Endothelial cell of umbilical vein (primary cell): ENCODE measurements around the gene TMEM167B. TPM values are rescaled to one million over a fixed set of nuclear protein-coding genes. Genes with fewer than 3 reads are reported as not detected.

Source experiments
- BruUV-seq: library from RNA; stranded (reverse); fragments of 400-500 nt; replicated peaks from 2 replicates; lab custom pipeline; 2021; lab: Mats Ljungman, UMichigan
- CTCF ChIA-PET: fragments of 300-600, 350-600 bp; sonication (Branson Sonifier 250); formaldehyde crosslinking; loops from one replicate; lab custom pipeline; 2021; ENCODE audit warnings: antibody characterized with exemption, inconsistent platforms; lab: Charles Lee
- POLR2A ChIA-PET: fragments of 300-600, 350-600 bp; sonication (Branson Sonifier 250); formaldehyde crosslinking; loops from one replicate; lab custom pipeline; 2021; ENCODE audit warnings: antibody characterized with exemption, inconsistent platforms; lab: Charles Lee
- DNase-seq: peaks from one replicate; pipeline ENCODE4 v3.0.0-alpha.2; 2011; ENCODE audit warnings: low read depth, low spot score
- FAIRE-seq: peaks from 2 replicates; lab custom pipeline; 2011; peaks lifted over from hg19 to GRCh38; lab: Jason Lieb, UNC
- H2AFZ ChIP-seq: 2 replicates; pipeline ENCODE4 v1.6.0; 2012; ENCODE audit warnings: low read depth, low read length, control low read depth, inconsistent platforms
- H3K27ac ChIP-seq: 2 replicates; pipeline ENCODE4 v1.5.1; 2011; ENCODE audit warnings: low read depth, mild to moderate bottlenecking, control low read depth, low read length, moderate library complexity; ENCODE audit not compliant: insufficient read depth
- H3K27me3 ChIP-seq, 2 experiments: 2 replicates each; pipeline versions ENCODE4 v1.6.0 to v1.6.1; 2011; ENCODE audit warnings: low read length in 2 of 2, mixed read lengths in 1 of 2; ENCODE audit not compliant: control insufficient read depth in 2 of 2, insufficient read depth in 2 of 2
- H3K36me3 ChIP-seq, 2 experiments: 2 replicates in 1 of 2; 3 replicates in 1 of 2; pipeline ENCODE4 v1.5.1; 2011; ENCODE audit warnings: low read length in 2 of 2, mild to moderate bottlenecking in 1 of 2, moderate library complexity in 1 of 2; ENCODE audit not compliant: control insufficient read depth in 2 of 2, insufficient read depth in 2 of 2; ENCODE audit errors: extremely low read depth in 1 of 2
- H3K4me1 ChIP-seq: 3 replicates; pipeline ENCODE4 v1.5.1; 2011; ENCODE audit warnings: mild to moderate bottlenecking, low read length; ENCODE audit not compliant: control insufficient read depth, insufficient read depth; ENCODE audit errors: extremely low read depth
- H3K4me2 ChIP-seq: 2 replicates; pipeline ENCODE4 v1.6.1; 2011; ENCODE audit warnings: low read length, control low read depth, mixed read lengths; ENCODE audit not compliant: insufficient read depth
- H3K4me3 ChIP-seq, 3 experiments: fragments of 200-600 bp in 1 of 3; sonication (generic), shearing (Covaris generic) in 1 of 3; replicated peaks in 1 of 3; 2 replicates each; pipeline ENCODE4 v1.5.1; 2011 to 2016; ENCODE audit warnings: control low read depth in 3 of 3, low read length in 3 of 3, mild to moderate bottlenecking in 2 of 3, inconsistent platforms in 1 of 3, low read depth in 1 of 3, moderate library complexity in 1 of 3; ENCODE audit not compliant: insufficient read depth in 1 of 3
- H3K79me2 ChIP-seq: 2 replicates; pipeline ENCODE4 v1.6.0; 2012; ENCODE audit warnings: low read length, inconsistent platforms; ENCODE audit not compliant: control insufficient read depth, insufficient read depth
- H3K9ac ChIP-seq: replicated peaks from 2 replicates; pipeline ENCODE3; 2011; ENCODE audit warnings: low read length, control low read depth; ENCODE audit not compliant: insufficient read depth; ENCODE audit errors: extremely low read depth
- H3K9me1 ChIP-seq: replicated peaks from 3 replicates; pipeline ENCODE4 v1.6.0; 2011; ENCODE audit warnings: mild to moderate bottlenecking, low read length; ENCODE audit not compliant: control insufficient read depth, insufficient read depth; ENCODE audit errors: extremely low read depth
- H3K9me3 ChIP-seq: replicated peaks from 2 replicates; pipeline ENCODE4 v1.5.1; 2012; ENCODE audit warnings: low read length, inconsistent platforms; ENCODE audit not compliant: control insufficient read depth, insufficient read depth
- H4K20me1 ChIP-seq: replicated peaks from 2 replicates; pipeline ENCODE3; 2011; ENCODE audit warnings: mild to moderate bottlenecking, low read length; ENCODE audit not compliant: control insufficient read depth, insufficient read depth; ENCODE audit errors: extremely low read depth
- CTCF ChIP-seq, 2 donors: IDR thresholded peaks; 1 replicate in 1 of 2; 2 replicates in 1 of 2; pipeline ENCODE4 v1.5.1; 2011; ENCODE audit warnings: low read length in 2 of 2, mild to moderate bottlenecking in 2 of 2, moderate library complexity in 2 of 2, control low read depth in 1 of 2, inconsistent platforms in 1 of 2, low read depth in 1 of 2; ENCODE audit not compliant: insufficient read depth in 1 of 2; ENCODE audit errors: extremely low read depth in 1 of 2
- EZH2 ChIP-seq: IDR thresholded peaks from 2 replicates; pipeline ENCODE4 v1.6.1; 2012; ENCODE audit warnings: borderline replicate concordance, low read depth, mild to moderate bottlenecking, moderate library complexity, low read length, inconsistent platforms; ENCODE audit not compliant: severe bottlenecking
- FOS ChIP-seq: IDR thresholded peaks from 2 replicates; pipeline ENCODE4 v1.6.1; 2011; ENCODE audit warnings: mild to moderate bottlenecking, low read length, moderate library complexity, borderline replicate concordance; ENCODE audit not compliant: insufficient read depth
- GATA2 ChIP-seq: IDR thresholded peaks from 2 replicates; pipeline ENCODE4 v1.7.0; 2011; ENCODE audit warnings: low read depth, mild to moderate bottlenecking, moderate library complexity, mixed read lengths, low read length; ENCODE audit not compliant: insufficient read length, insufficient read depth
- JUN ChIP-seq: IDR thresholded peaks from 2 replicates; pipeline ENCODE4 v1.6.1; 2011; ENCODE audit warnings: borderline replicate concordance, low read depth; ENCODE audit not compliant: insufficient read length, insufficient read depth
- MYC ChIP-seq: IDR thresholded peaks from one replicate; pipeline ENCODE4 v1.6.1; 2011; ENCODE audit warnings: mild to moderate bottlenecking, low read depth, low read length
- POLR2A ChIP-seq: IDR thresholded peaks from 2 replicates; pipeline ENCODE4 v1.6.1; 2012; ENCODE audit warnings: low read depth, mild to moderate bottlenecking, control low read depth, low read length
- POLR2AphosphoS5 ChIP-seq: IDR thresholded peaks from 2 replicates; pipeline ENCODE4 v1.6.1; 2012; ENCODE audit warnings: low read depth, mild to moderate bottlenecking, control low read depth, low read length, moderate library complexity; ENCODE audit not compliant: insufficient read depth
- dilution Hi-C: fragments of 300-500 bp; cut with MboI; formaldehyde crosslinking; loops from one replicate; pipeline ENCODE4 v1.15.0; 2019; ENCODE audit warnings: low sequenced_read_pairs; ENCODE audit not compliant: extremely low pct_ligation_motif_present
- intact Hi-C: fragments of 100-400 bp; cut with micrococcal nuclease; formaldehyde crosslinking; loops from one replicate; pipeline ENCODE4 v1.10.0; 2022
- polyA plus RNA-seq, 4 experiments: library from polyadenylated mRNA; depleted of rRNA in 3 of 4; stranded (reverse) in 3 of 4; unstranded in 1 of 4; fragments of >200 nt; gene quantifications; 2 replicates each; pipeline versions ENCODE4 v1.2.1 to v1.2.3, GENCODE V29; 2011 to 2012; ENCODE audit warnings: missing spikeins in 1 of 4
- total RNA-seq: library from RNA; stranded (reverse); gene quantifications from 2 replicates; pipeline ENCODE4 v1.2.3, GENCODE V29; 2021
- TF ChIP-seq, protein P1 (sequence below): IDR thresholded peaks from 2 replicates; pipeline ENCODE4 v1.6.1; 2011; ENCODE audit not compliant: insufficient read depth, insufficient read length

The TMEM167B gene
- total and polyA plus RNA-seq, 2 donors (not counting 3 experiments of a cell fraction or from before 2014, with no cell fraction given) = 6.7 to 21.1 TPM

DNA sequence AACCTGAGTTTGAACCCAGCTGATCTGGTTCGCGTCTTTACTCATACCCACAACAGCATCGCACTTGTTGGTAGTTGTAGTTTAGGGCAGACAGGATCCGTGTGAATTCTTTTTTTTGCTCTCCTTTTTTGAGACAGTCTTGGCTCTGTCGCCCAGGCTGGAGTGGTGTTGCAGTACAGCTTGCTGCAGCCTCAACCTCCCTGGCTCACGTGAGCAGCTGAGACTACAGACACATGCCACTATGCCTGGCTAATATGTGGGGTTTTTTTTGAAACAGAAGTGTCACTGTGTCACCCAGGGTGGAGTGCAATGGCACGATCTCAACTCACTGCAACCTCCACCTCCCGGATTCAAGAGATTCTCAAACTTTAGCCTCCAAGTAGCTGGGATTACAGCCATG is 22.7 kb upstream of the TMEM167B start:
- no peak overlapping the region for H3K27ac ChIP-seq
- TF ChIP-seq POLR2AphosphoS5 (no peak), GATA2 (no peak), CTCF (IDR thresholded peaks at IDR 0.05; ENCODE audit: extremely low read depth in 1 of 2, insufficient read depth in 1 of 2, low read depth in 1 of 2, low read length in 2 of 2) (no peak), POLR2A (no peak), JUN (no peak), FOS (no peak), MYC (no peak), EZH2 (no peak)
- TF ChIP-seq, protein P1, sequence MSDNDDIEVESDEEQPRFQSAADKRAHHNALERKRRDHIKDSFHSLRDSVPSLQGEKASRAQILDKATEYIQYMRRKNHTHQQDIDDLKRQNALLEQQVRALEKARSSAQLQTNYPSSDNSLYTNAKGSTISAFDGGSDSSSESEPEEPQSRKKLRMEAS = no peak
- ChIA-PET POLR2A (interaction anchor here (0.8 to 1.1 kb wide), 2 partner anchors 23 to 26 kb away, joined by 3 read pairs; partner anchors contain the start of genes TMEM167B and WDR47), CTCF (interaction anchor here (1.2 to 2.0 kb wide), 2 partner anchors 32 to 45 kb away, joined by 5 to 7 read pairs; a partner anchor contains a TSS)
- no peaks in the 10 kb centered on the region for H3K27me3 ChIP-seq
- no peaks in the 10 kb centered on the region for H4K20me1 ChIP-seq
- H3K4me2 ChIP-seq = no peak overlapping the region
- dilution Hi-C loops (no loop called here), intact Hi-C loops (no loop called here)
- no peaks in the 10 kb centered on the region for H3K9me3 ChIP-seq
- DNase-seq (no peak), FAIRE-seq (no peak)
- BruUV-seq = no TSS peak
- peaks cover 0 to 6% of the 10 kb centered on the region in 2 experiments for H3K36me3 ChIP-seq
- no peak overlapping the region for H2AFZ ChIP-seq
- H3K9ac ChIP-seq = no peak overlapping the region
- H3K79me2 ChIP-seq = peaks cover 20% of the 10 kb centered on the region
- H3K4me3 ChIP-seq = no peak overlapping the region
- H3K4me1 ChIP-seq = no peaks in the 10 kb centered on the region
- H3K9me1 ChIP-seq = no peaks in the 10 kb centered on the region
